Measurements from ENCODE around the gene USP28. TPM values are rescaled to one million over a fixed set of nuclear protein-coding genes. Genes with fewer than 3 reads are reported as not detected.
"Not testable (repeated sequence)": the region's sequence is repeated elsewhere in the genome, so short reads cannot be mapped to it uniquely, and the experiment has no call there.

USP28 gene, protein sequence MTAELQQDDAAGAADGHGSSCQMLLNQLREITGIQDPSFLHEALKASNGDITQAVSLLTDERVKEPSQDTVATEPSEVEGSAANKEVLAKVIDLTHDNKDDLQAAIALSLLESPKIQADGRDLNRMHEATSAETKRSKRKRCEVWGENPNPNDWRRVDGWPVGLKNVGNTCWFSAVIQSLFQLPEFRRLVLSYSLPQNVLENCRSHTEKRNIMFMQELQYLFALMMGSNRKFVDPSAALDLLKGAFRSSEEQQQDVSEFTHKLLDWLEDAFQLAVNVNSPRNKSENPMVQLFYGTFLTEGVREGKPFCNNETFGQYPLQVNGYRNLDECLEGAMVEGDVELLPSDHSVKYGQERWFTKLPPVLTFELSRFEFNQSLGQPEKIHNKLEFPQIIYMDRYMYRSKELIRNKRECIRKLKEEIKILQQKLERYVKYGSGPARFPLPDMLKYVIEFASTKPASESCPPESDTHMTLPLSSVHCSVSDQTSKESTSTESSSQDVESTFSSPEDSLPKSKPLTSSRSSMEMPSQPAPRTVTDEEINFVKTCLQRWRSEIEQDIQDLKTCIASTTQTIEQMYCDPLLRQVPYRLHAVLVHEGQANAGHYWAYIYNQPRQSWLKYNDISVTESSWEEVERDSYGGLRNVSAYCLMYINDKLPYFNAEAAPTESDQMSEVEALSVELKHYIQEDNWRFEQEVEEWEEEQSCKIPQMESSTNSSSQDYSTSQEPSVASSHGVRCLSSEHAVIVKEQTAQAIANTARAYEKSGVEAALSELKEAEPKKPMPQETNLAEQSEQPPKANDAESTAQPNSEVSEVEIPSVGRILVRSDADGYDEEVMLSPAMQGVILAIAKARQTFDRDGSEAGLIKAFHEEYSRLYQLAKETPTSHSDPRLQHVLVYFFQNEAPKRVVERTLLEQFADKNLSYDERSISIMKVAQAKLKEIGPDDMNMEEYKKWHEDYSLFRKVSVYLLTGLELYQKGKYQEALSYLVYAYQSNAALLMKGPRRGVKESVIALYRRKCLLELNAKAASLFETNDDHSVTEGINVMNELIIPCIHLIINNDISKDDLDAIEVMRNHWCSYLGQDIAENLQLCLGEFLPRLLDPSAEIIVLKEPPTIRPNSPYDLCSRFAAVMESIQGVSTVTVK
- 12.3 TPM for total RNA-seq

DNA sequence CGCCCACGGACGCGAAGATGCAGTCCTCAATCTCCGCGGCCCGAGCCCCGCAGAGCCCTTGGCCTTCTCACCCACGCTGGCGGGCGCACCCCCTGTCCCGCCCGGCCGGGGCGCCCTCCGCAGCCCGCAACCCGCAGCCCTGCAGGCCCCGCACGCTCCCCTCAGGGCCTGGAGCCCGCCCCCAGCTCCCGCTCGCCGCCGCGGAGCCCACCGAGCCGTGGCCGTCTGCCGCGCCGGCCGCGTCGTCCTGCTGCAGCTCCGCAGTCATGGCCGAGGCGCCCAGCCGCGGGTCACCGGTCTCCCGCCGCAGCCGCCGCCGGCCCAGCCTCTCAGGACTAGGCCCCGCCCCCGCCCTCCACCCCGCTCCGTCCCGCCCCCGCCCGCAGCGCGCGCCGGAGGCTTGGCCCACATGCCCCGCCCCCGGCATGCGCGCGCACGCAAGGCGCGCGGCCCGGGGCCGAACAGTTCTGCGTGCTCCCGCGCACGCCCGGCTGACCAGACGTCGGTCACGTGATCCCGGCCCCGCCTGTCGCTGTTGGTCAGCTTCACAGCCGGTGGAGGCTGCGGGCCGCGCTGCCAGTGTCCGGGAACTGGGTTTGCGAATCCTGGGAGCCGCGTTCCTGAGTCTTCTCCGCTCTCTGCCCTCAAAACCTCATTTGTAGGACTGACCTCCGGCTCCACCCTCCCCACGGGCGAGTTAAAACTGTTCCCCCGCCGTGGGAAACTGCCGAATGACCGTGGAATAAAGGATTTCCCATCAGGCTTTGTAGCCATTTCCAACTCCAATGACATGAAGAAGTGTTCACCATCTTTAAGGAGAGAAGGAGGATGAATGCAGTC, at the start of gene USP28:
TSS of gene USP28 (minus strand) at position 339 of the 840 bp plus-strand sequence. CDS start at position 268, 71 bp downstream.
- Histone ChIP-seq H3K4me1 (peaks cover 32% of the 10 kb centered on the region), H3K27me3 (no peaks in the 10 kb centered on the region), H3K4me3 (peak within 1 kb of the TSS; percentile 74 to 98), H3K36me3 (no peaks in the 10 kb centered on the region), H3K9me3 (no peaks in the 10 kb centered on the region), H3K27ac (peak within 1 kb of the TSS; percentile 89)
- peak in 1 of 2 donors; percentile 40 for TF ChIP-seq POLR2A (IDR thresholded peaks at IDR 0.05)
- TF ChIP-seq, protein P1, sequence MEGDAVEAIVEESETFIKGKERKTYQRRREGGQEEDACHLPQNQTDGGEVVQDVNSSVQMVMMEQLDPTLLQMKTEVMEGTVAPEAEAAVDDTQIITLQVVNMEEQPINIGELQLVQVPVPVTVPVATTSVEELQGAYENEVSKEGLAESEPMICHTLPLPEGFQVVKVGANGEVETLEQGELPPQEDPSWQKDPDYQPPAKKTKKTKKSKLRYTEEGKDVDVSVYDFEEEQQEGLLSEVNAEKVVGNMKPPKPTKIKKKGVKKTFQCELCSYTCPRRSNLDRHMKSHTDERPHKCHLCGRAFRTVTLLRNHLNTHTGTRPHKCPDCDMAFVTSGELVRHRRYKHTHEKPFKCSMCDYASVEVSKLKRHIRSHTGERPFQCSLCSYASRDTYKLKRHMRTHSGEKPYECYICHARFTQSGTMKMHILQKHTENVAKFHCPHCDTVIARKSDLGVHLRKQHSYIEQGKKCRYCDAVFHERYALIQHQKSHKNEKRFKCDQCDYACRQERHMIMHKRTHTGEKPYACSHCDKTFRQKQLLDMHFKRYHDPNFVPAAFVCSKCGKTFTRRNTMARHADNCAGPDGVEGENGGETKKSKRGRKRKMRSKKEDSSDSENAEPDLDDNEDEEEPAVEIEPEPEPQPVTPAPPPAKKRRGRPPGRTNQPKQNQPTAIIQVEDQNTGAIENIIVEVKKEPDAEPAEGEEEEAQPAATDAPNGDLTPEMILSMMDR (IDR thresholded peaks at IDR 0.05) = no peak
- TF ChIP-seq POLR2AphosphoS5 (IDR thresholded peaks at IDR 0.05; ENCODE audit: insufficient read depth in 1 of 2, low read depth in 1 of 2) = peak; percentile 75 to 87
- intact Hi-C loops (cut with DNase I) = no loop called here
- peak in 1 of 2 donors; percentile 96 for DNase-seq (ENCODE audit: extremely low spot score in 2 of 2)

DNA sequence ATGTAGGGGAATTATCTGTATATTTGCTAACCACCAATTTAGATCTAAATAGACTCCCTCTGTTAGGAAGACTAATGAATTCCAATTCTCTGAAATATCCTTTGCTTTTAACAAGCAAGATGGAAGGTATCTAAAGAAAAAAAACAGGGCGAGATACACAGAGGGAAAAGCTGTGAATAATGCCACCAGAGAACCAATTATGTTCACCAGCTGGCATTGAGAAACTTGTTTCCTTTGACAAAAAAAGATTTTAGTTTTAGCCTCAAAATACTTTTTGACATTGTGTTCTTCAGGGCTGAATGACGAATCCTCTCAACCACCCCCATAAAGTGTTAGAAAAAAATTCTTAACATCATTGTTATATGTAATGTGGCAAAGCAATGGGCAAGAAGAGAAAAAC, 48.2 kb upstream of the USP28 start:
- no peak overlapping the region for H3K4me3 ChIP-seq
- no peaks in the 10 kb centered on the region for H3K27me3 ChIP-seq
- TF ChIP-seq POLR2A (IDR thresholded peaks at IDR 0.05) (no peak), POLR2AphosphoS5 (IDR thresholded peaks at IDR 0.05; ENCODE audit: insufficient read depth in 1 of 2, low read depth in 1 of 2) (no peak)
- TF ChIP-seq, protein P1 (IDR thresholded peaks at IDR 0.05) = no peak
- no peak overlapping the region for H3K27ac ChIP-seq
- intact Hi-C loops (cut with DNase I) = no loop called here
- H3K4me1 ChIP-seq = no peaks in the 10 kb centered on the region
- H3K36me3 ChIP-seq = no peaks in the 10 kb centered on the region
- H3K9me3 ChIP-seq = no peaks in the 10 kb centered on the region
- DNase-seq (ENCODE audit: extremely low spot score in 2 of 2) = no peak

DNA sequence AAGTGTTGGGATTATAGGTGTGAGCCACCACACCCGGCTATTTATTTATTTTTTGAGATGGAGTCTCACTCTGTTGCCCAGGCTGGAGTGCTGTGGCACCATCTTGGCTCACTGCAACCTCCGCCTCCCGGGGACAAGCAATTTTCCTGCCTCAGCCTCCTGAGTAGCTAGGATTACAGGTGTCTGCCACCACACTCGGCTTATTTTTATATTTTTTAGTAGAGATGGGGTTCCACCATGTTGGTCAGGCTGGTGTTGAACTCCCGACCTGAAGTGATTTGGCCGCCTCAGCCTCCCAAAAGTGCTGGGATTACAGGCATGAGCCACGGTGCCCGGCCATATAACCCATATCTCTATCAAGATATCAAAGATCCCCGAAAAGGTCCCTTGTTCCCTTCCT, 36.1 kb upstream of the USP28 start:
- H3K36me3 ChIP-seq; H3K4me3 ChIP-seq; H3K27ac ChIP-seq; H3K27me3 ChIP-seq; intact Hi-C loops (cut with DNase I); H3K9me3 ChIP-seq; H3K4me1 ChIP-seq; DNase-seq (ENCODE audit: extremely low spot score in 2 of 2): not testable (repeated sequence)

DNA sequence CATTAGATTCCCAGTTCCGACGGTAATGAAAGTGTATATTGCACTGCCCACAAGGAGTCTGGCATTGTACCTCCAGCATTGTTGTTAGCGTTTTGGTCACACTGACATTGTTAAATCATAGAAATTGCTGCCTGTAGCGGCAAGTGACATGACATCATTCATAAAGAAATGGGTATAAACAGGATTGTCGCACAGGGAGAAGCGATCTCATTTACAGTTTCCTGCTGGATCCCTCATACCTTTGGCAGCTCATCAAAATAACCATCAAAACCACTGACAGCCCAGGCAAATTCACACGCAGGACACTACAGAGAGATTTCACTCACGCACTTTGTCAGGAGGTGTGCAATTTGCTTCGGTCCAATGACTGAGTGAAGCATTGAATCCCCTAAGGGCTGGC, 32.7 kb upstream of the USP28 start:
- Histone ChIP-seq H3K4me3 (no peak overlapping the region), H3K27me3 (no peaks in the 10 kb centered on the region), H3K27ac (no peak overlapping the region), H3K9me3 (no peaks in the 10 kb centered on the region), H3K36me3 (no peaks in the 10 kb centered on the region), H3K4me1 (no peaks in the 10 kb centered on the region)
- no peak for DNase-seq (ENCODE audit: extremely low spot score in 2 of 2)
- TF ChIP-seq, protein P1 (IDR thresholded peaks at IDR 0.05) = no peak
- TF ChIP-seq POLR2AphosphoS5 (IDR thresholded peaks at IDR 0.05; ENCODE audit: insufficient read depth in 1 of 2, low read depth in 1 of 2) (no peak), POLR2A (IDR thresholded peaks at IDR 0.05) (no peak)
- intact Hi-C loops (cut with DNase I) = no loop called here

Measured in vagina (tissue), 2 donors.